Esophagus squamous epithelium (tissue), 4 donors: Measurements from ENCODE around the gene EIF4EBP2.

Experiments used
- CTCF ChIP-seq, 6 experiments: fragments of 450-650 bp in 4 of 6; fragments of 200-600 bp in 2 of 6; sonication (generic) in 2 of 6; IDR thresholded peaks; one replicate each; pipeline ENCODE4 v1.5.1; 2016 to 2019; ENCODE audit warnings: antibody characterized with exemption in 6 of 6, mild to moderate bottlenecking in 4 of 6, moderate library complexity in 4 of 6
- POLR2A ChIP-seq, 4 donors: fragments of 450-650 bp; IDR thresholded peaks; one replicate each; pipeline ENCODE4 v1.6.1; 2017; ENCODE audit warnings: antibody characterized with exemption in 4 of 4, mild to moderate bottlenecking in 4 of 4, moderate library complexity in 3 of 4

DNA sequence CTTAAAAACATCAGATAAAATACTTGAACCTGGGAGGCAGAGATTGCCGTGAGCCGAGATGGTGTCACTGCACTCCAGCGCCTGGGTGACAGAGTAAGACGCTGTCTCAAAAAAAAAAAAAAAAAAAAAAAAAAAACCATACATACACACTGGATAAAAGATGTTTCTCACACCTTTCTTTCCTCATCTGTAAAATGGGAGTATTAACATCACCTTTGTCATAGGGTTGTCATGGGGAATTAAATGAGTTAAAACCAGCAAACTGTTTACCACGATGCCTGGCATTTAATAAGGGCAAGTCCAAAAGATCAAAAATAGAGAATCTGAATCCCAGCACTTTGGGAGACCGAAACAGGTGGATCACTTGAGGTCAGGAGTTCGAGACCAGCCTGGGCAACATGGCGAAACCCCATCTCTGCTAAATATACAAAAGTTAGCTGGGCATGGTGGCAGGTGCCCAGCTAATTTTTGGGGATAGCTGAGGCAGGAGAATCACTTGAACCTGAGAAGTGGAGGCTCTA is 34.4 kb upstream of the EIF4EBP2 start:
- TF ChIP-seq CTCF (IDR thresholded peaks at IDR 0.05) (no peak), POLR2A (IDR thresholded peaks at IDR 0.05) (no peak)
